Cortex of kidney (tissue), 1 donor: ENCODE results near the gene SPATA9.

Source experiments
- DNase-seq: peaks from one replicate; lab custom pipeline; 2025; lab: John Stamatoyannopoulos, UW

SPATA9 gene

GRCh38 chr5:95684361-95684760 lies 1.6 kb upstream of the SPATA9 start:
- no peak for DNase-seq

- DNase-seq: no peak
Observed at GRCh38 chr5:95673081-95673480, 9.7 kb downstream of the SPATA9 start.

DNA sequence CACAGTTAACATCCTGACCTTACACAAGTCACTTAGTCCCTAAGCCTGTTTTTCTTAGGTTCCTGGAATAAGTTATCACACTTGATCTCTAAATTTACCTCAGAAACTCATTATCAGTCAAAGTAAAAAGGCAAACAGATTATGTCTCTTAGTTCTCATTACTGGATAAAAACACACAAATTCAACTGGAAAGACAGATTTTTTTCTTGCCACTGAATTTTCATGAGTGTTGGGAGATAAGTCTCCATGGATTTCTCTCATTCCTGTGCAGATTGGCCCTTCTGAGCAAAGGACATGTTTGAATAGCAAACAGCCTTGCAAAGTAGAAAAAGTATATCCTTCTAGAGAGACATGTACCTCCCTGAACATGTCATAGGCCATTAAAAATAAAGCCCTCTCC lies 10.2 kb downstream of the SPATA9 start:
- no peak for DNase-seq

DNA sequence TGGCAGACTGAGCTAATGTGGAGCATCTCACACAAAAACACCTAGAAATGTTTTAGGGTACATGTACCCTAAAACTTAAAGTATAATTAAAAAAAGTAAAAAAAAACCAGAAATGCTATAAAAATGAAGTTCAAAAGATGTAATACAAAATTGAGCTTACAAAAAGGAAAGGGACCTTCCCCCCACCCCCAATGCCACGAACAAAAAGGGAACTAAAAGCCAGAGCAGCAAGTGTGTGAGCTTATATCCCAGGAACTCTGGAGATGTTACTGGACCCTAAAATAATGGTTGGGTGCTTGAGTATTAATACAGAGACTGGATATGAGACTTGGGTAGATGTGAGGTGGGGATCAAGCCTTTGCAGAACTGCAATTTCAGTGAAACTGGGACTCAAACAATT lies 11.0 kb downstream of the SPATA9 start:
- no peak for DNase-seq

GRCh38 chr5:95670568-95670967 lies 12.2 kb downstream of the SPATA9 start:
- no peak for DNase-seq

- no peak for DNase-seq
Observed at GRCh38 chr5:95669985-95670384, 12.8 kb downstream of the SPATA9 start.

DNA sequence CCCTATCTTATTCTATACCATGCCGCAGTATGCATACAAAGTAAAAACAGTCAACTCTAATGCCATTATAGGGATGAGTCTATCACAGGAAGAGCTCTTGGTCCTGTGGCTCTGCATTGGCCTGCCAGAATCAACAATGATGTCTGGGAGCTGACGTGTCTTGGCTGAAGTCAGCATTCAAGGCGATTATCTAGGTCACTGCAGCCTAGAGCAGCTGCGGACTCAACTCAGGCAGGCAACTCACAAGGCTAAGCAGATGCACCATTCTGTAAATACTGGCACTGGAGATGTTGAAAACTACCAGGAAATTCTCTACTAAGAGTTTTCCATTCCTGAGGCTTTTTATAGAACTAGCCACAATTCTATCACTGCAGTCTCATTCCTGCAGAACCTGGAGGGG lies 13.3 kb downstream of the SPATA9 start:
- DNase-seq: no peak

- no peak for DNase-seq
Observed at GRCh38 chr5:95668728-95669127, 14.1 kb downstream of the SPATA9 start.

GRCh38 chr5:95668216-95668615 lies 14.6 kb downstream of the SPATA9 start:
- no peak for DNase-seq

GRCh38 chr5:95667678-95668077 lies 15.1 kb downstream of the SPATA9 start:
- DNase-seq: no peak

GRCh38 chr5:95667061-95667618 lies 15.7 kb downstream of the SPATA9 start:
- DNase-seq: no peak

GRCh38 chr5:95664204-95664786 lies 18.5 kb downstream of the SPATA9 start:
- no peak for DNase-seq

DNA sequence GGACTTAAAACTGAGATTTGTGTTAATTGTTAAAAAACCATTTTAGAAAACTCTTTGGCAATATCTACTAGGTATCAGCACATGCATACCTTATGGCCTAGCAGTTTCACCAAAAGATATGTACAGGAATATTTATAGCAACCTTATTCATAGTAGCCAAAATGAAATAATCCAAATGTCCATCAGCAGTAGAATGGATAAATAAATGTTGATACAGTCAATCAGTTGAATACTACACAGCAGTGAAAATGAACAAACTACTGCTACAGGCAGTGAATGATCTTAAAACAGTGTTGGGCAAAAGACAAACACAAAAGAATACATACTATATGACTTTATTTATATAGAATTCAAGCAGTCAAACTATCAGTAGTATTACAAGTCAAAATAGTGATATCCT lies 19.8 kb downstream of the SPATA9 start:
- DNase-seq: no peak

- DNase-seq: no peak
Observed at GRCh38 chr5:95660060-95660459, 22.7 kb downstream of the SPATA9 start.

- no peak for DNase-seq
Observed at GRCh38 chr5:95655575-95655974, 27.2 kb downstream of the SPATA9 start.

DNA sequence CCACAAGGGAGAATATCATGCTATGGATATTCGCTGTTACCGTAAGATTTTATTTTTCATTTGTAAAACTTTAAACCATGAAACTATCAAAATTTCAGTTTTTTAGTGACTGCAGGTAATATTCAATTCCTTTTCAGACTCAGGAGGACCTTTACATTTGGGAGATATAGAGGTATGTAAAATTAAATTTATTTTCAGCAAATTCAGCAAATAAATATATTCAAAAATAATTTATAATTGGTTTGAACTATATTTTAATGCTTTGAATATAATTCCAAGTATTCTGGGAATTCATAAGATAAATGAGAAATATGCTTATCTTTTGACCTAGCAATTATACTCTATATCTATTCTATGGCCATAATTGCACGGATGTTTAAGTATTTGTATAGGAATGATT lies 28.6 kb downstream of the SPATA9 start:
- no peak for DNase-seq

DNA sequence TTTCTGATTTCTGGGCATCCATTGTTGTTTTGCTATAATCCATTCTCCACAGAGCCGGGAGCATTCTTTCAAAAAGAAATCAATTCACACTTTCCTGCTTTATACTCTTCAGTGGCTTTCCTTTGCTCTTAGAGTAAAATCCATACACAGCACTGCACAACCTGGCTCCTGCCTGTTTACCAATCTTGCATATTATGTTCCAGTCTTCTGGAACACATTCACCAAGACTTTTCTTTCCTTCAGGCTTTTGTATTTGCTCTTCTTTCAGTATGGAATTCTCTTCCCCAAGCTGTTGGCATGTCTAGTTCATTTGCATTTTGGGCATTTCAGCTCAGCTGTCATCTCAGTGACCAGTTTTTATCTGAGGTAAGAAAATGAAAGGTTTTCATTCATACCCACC lies 29.9 kb downstream of the SPATA9 start:
- no peak for DNase-seq

- DNase-seq: no peak
Observed at GRCh38 chr5:95649842-95650620, 32.8 kb downstream of the SPATA9 start.

GRCh38 chr5:95649274-95649673 lies 33.5 kb downstream of the SPATA9 start:
- no peak for DNase-seq

DNA sequence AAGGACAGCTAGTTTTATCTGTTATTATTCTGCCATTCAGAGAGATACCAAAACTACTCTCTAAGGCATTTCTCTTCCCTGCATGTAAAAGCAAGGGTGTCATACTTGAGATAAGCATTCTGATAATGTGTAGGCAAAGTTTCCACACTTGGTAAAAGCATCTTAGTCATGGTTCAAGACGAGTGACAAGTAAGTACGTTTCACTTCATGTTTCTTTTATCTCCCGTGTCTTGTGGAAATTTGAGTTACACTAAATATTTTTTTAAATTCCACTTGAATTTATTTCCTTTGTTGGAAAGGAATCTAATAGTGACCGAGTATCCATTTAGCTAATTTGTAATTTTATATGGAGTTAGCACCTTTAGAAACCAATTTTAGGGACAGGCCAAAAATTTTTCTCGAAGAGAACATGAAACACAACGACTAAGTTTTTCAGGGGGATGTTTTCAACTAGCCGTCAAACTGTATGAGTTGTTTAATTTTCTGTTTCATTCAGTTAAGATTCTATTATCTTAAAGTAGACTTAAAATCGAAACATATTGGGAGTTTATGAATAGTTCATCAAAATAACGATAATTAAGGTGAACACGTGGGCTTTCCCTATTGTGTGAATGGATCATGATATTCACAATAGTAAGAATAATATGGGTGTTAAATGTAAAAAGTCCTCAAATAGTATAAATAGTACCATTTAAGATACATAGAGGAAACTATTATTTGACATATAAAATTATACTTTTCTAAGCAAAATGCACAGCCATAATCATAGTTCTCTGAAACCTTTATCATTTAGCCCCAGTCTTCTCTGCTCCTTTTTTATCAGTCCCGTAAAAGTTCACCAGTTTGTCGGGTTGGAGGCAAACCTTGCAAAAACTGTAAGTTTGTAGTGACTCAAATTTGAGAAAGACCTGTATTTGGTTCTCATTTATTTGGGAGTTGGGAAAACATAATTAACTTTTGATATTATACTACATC lies 34.6 kb downstream of the SPATA9 start:
- DNase-seq: no peak

DNA sequence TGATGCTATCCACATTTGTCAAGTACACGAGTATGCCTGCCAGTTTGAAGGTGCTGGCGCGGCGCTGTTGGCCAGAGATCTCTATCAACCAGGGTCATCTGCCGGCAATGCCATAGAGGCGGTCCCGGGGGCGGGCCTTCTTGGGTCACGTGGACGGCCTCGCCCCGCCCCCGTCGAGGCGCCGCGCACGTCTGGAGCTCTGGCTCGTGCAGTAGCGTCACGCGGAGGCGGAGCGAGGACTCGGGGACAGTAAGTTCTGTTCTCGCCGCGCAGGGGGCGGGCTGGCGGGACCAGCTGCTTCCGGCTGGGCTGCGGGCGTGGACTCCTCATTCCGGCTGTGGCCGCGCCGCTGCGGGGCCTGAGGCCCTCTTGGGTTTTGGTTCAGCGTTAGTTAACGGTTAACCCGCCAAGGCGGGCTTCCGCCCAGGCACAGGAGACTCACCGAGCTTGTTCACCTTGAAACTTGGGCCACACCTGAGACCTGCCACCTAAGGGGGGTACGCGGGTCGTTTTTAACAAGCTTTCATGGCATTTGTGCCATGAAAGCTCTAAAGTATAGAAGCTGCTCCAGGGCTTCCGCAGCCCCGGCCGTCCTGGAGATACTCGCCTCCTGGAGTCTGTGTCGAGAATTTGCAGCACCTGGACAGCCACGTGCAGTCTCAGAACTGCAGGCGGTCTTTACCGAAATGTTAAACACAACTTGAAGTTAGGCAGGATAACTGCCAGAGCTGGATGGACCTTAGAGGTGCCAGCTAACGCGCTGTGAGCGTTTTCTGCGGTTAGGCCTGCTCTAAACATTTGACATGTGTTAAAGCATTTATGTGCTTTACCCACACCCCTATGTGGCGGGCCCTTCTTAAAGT lies 36.0 kb downstream of the SPATA9 start, which contains the start of gene RFESD:
RFESD (plus strand) TSS at position 209 of the 863 bp plus-strand sequence. CDS start 5,495 bp downstream, outside the sequence.
- DNase-seq: peak; percentile 84
